H9 (cell line): ENCODE results near the gene TEAD1. TPM values are rescaled to one million over a fixed set of nuclear protein-coding genes. Genes with fewer than 3 reads are reported as not detected.
A peak's percentile ranks its signal among the peaks of the same experiment; 100 is the strongest.

ENCODE experiments used
- DNase-seq: peaks from one replicate; pipeline ENCODE4 v3.0.0-alpha.2; 2017
- H2AFZ ChIP-seq: one replicate; pipeline ENCODE4 v1.6.1; 2013; ENCODE audit warnings: mild to moderate bottlenecking, low read length, control low read depth, moderate library complexity
- H2AK5ac ChIP-seq: 2 replicates; pipeline ENCODE4 v1.6.1; 2013; ENCODE audit warnings: low read length, control low read depth, mixed read lengths; ENCODE audit not compliant: insufficient read length
- H2BK120ac ChIP-seq: one replicate; pipeline ENCODE4 v1.6.1; 2013; ENCODE audit warnings: low read depth, mild to moderate bottlenecking, low read length, control low read depth, inconsistent platforms; ENCODE audit not compliant: poor library complexity, severe bottlenecking
- H2BK12ac ChIP-seq: 2 replicates; pipeline ENCODE4 v1.6.1; 2013; ENCODE audit warnings: low read length, control low read depth, mixed read lengths, low read depth; ENCODE audit not compliant: insufficient read length
- H2BK15ac ChIP-seq: 2 replicates; pipeline ENCODE4 v1.6.1; 2013; ENCODE audit warnings: low read depth, low read length, control low read depth
- H2BK20ac ChIP-seq: one replicate; pipeline ENCODE4 v1.6.1; 2013; ENCODE audit warnings: low read depth, mild to moderate bottlenecking, low read length, control low read depth, inconsistent platforms; ENCODE audit not compliant: poor library complexity, severe bottlenecking
- H2BK5ac ChIP-seq: 2 replicates; pipeline ENCODE4 v1.6.1; 2013; ENCODE audit warnings: low read length, control low read depth, mixed read lengths; ENCODE audit not compliant: insufficient read length
- H3K14ac ChIP-seq: 2 replicates; pipeline ENCODE4 v1.6.1; 2013; ENCODE audit warnings: low read length, control low read depth; ENCODE audit not compliant: insufficient read depth
- H3K18ac ChIP-seq: 2 replicates; pipeline ENCODE4 v1.6.1; 2013; ENCODE audit warnings: low read depth, mild to moderate bottlenecking, mixed read lengths, low read length, control low read depth; ENCODE audit not compliant: insufficient read length
- H3K23ac ChIP-seq: 2 replicates; pipeline ENCODE4 v1.6.1; 2013; ENCODE audit warnings: low read length, control low read depth, mixed read lengths, low read depth; ENCODE audit not compliant: insufficient read length
- H3K23me2 ChIP-seq: 2 replicates; pipeline ENCODE4 v1.6.1; 2013; ENCODE audit warnings: low read depth, mild to moderate bottlenecking, mixed read lengths, low read length, control low read depth; ENCODE audit not compliant: insufficient read length, poor library complexity, severe bottlenecking
- H3K27ac ChIP-seq: 2 replicates; pipeline ENCODE4 v1.5.1; 2013; ENCODE audit warnings: low read length, control low read depth, mixed read lengths, low read depth; ENCODE audit not compliant: insufficient read length
- H3K27me3 ChIP-seq: 2 replicates; pipeline ENCODE4 v1.6.1; 2013; ENCODE audit warnings: low read length, control low read depth, inconsistent platforms; ENCODE audit not compliant: insufficient read depth
- H3K4ac ChIP-seq: 2 replicates; pipeline ENCODE4 v1.6.1; 2013; ENCODE audit warnings: low read depth, mild to moderate bottlenecking, control low read depth, inconsistent platforms, low read length, moderate library complexity
- H3K4me1 ChIP-seq: 2 replicates; pipeline ENCODE4 v1.6.1; 2013; ENCODE audit warnings: low read length, control low read depth, inconsistent platforms; ENCODE audit not compliant: insufficient read depth
- H3K4me2 ChIP-seq: 2 replicates; pipeline ENCODE4 v1.6.1; 2013; ENCODE audit warnings: low read length, control low read depth, mixed read lengths; ENCODE audit not compliant: insufficient read length, insufficient read depth
- H3K56ac ChIP-seq: 2 replicates; pipeline ENCODE4 v1.6.1; 2013; ENCODE audit warnings: low read depth, mild to moderate bottlenecking, mixed read lengths, low read length, control low read depth; ENCODE audit not compliant: insufficient read length
- H3K79me1 ChIP-seq: 2 replicates; pipeline ENCODE4 v1.6.1; 2013; ENCODE audit warnings: low read depth, mild to moderate bottlenecking, moderate library complexity, low read length, control low read depth, inconsistent platforms; ENCODE audit not compliant: insufficient read depth, poor library complexity, severe bottlenecking
- H3K79me2 ChIP-seq: 2 replicates; pipeline ENCODE4 v1.6.1; 2013; ENCODE audit warnings: low read length, control low read depth, inconsistent platforms; ENCODE audit not compliant: insufficient read depth
- H3K9ac ChIP-seq: 2 replicates; pipeline ENCODE4 v1.6.1; 2013; ENCODE audit warnings: low read length, control low read depth, mixed read lengths; ENCODE audit not compliant: insufficient read length; ENCODE audit errors: extremely low read depth
- H3K9me3 ChIP-seq: one replicate; pipeline ENCODE4 v1.6.1; 2013; ENCODE audit warnings: low read depth, low read length, inconsistent platforms; ENCODE audit not compliant: control insufficient read depth
- H3T11ph ChIP-seq: one replicate; pipeline ENCODE4 v1.6.1; 2013; ENCODE audit warnings: mild to moderate bottlenecking, low read length, control low read depth, inconsistent platforms
- H4K20me1 ChIP-seq: one replicate; pipeline ENCODE4 v1.6.1; 2013; ENCODE audit not compliant: control insufficient read depth, insufficient read length, insufficient read depth
- H4K5ac ChIP-seq: 2 replicates; pipeline ENCODE4 v1.6.1; 2013; ENCODE audit warnings: low read depth, mild to moderate bottlenecking, mixed read lengths, low read length, control low read depth; ENCODE audit not compliant: insufficient read length
- H4K8ac ChIP-seq: replicated peaks from 2 replicates; pipeline ENCODE4 v1.6.1; 2013; ENCODE audit warnings: low read length, control low read depth, mixed read lengths, low read depth; ENCODE audit not compliant: insufficient read length
- H4K91ac ChIP-seq: 2 replicates; pipeline ENCODE4 v1.6.1; 2013; ENCODE audit warnings: low read depth, mild to moderate bottlenecking, moderate library complexity, mixed read lengths, low read length, control low read depth; ENCODE audit not compliant: insufficient read length
- H3K27ac Mint-ChIP-seq, 3 experiments: 2 replicates in 2 of 3; 3 replicates in 1 of 3; pipeline ENCODE4 v1.8.0; 2020 to 2021; ENCODE audit warnings: mixed read lengths in 3 of 3, mild to moderate bottlenecking in 1 of 3, moderate library complexity in 1 of 3
- H3K27me3 Mint-ChIP-seq: 2 replicates; pipeline ENCODE4 v1.8.0; 2021; ENCODE audit warnings: low read depth, mild to moderate bottlenecking, moderate library complexity, mixed read lengths
- H3K36me3 Mint-ChIP-seq, 3 experiments: 2 replicates in 2 of 3; 3 replicates in 1 of 3; pipeline ENCODE4 v1.8.0; 2020 to 2021; ENCODE audit warnings: low read depth in 3 of 3, mixed read lengths in 3 of 3; ENCODE audit not compliant: insufficient read depth in 1 of 3
- H3K4me1 Mint-ChIP-seq, 2 experiments: 2 replicates each; pipeline ENCODE4 v1.8.0; 2020; ENCODE audit warnings: mixed read lengths in 2 of 2
- H3K4me3 Mint-ChIP-seq, 2 experiments: 2 replicates in 1 of 2; 3 replicates in 1 of 2; pipeline ENCODE4 v1.8.0; 2020 to 2021; ENCODE audit warnings: mild to moderate bottlenecking in 2 of 2, mixed read lengths in 2 of 2, moderate library complexity in 1 of 2
- H3K9me3 Mint-ChIP-seq, 2 experiments: 2 replicates in 1 of 2; 3 replicates in 1 of 2; pipeline ENCODE4 v1.8.0; 2020; ENCODE audit warnings: mild to moderate bottlenecking in 2 of 2, mixed read lengths in 2 of 2, moderate library complexity in 1 of 2
- WGBS: extraction: QIAGEN DNeasy Blood & Tissue Kit; methylation state at CpG from one replicate; pipeline ENCODE4 v1.1.7; 2013; ENCODE audit warnings: missing lambda C conversion rate, low lambda C conversion rate, mixed read lengths; ENCODE audit not compliant: insufficient read length; ENCODE audit errors: extremely low coverage; 5-methylcytosine and 5-hydroxymethylcytosine counted together
- total RNA-seq: library from RNA; stranded (reverse); gene quantifications from 2 replicates; pipeline ENCODE4 v1.2.1, GENCODE V29; 2021
- TF ChIP-seq, protein P1 (sequence below): fragments of 200-600 bp; sonication (generic); conservative IDR thresholded peaks from 3 replicates; pipeline ENCODE4 v1.8.0; 2021; ENCODE audit warnings: antibody characterized with exemption, mild to moderate bottlenecking

TEAD1 gene
- total RNA-seq, 1 experiment from 2014 or later = 75.1 TPM

DNA sequence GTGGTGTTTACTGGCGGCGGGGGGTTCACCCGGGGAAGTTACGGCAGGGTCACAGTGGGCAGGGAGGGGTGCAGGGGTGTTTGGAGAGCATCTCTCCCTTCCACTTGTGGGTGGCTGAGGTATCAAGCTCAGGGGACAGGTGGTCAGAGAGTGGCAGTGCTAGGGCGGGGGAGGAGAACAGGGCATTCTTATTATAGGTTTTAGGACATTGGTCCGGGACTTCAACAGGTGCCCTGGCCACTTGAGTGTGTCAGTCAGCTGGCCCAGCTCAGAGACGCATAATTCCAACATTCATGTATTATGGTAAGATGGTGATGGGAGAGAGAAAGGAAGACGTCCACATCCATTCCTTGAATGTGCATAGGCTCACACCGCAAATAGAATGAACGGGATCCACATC lies 101.7 kb downstream of the TEAD1 start:
- no peak overlapping the region for H3K14ac ChIP-seq
- H3K79me2 ChIP-seq = peaks cover 12% of the 10 kb centered on the region; the same call in 1 of the 2 replicates
- no peaks in the 10 kb centered on the region for H3K9me3 ChIP-seq
- no peak overlapping the region for H3K4me2 ChIP-seq
- no peak overlapping the region for H3T11ph ChIP-seq
- TF ChIP-seq, protein P1, sequence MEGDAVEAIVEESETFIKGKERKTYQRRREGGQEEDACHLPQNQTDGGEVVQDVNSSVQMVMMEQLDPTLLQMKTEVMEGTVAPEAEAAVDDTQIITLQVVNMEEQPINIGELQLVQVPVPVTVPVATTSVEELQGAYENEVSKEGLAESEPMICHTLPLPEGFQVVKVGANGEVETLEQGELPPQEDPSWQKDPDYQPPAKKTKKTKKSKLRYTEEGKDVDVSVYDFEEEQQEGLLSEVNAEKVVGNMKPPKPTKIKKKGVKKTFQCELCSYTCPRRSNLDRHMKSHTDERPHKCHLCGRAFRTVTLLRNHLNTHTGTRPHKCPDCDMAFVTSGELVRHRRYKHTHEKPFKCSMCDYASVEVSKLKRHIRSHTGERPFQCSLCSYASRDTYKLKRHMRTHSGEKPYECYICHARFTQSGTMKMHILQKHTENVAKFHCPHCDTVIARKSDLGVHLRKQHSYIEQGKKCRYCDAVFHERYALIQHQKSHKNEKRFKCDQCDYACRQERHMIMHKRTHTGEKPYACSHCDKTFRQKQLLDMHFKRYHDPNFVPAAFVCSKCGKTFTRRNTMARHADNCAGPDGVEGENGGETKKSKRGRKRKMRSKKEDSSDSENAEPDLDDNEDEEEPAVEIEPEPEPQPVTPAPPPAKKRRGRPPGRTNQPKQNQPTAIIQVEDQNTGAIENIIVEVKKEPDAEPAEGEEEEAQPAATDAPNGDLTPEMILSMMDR = no peak
- no peaks in the 10 kb centered on the region for H3K9me3 Mint-ChIP-seq
- no peaks in the 10 kb centered on the region for H3K23me2 ChIP-seq
- no peaks in the 10 kb centered on the region for H4K20me1 ChIP-seq
- H3K27me3 ChIP-seq = no peaks in the 10 kb centered on the region
- DNase-seq = no peak
- peaks cover 34 to 35% of the 10 kb centered on the region in 2 experiments for H3K4me1 Mint-ChIP-seq
- peak overlapping the region in 1 of 3 experiments; percentile 1; a peak in 1 of 7 replicates for H3K27ac Mint-ChIP-seq
- no peak overlapping the region for H3K56ac ChIP-seq
- H3K23ac ChIP-seq = no peak overlapping the region
- H3K18ac ChIP-seq = no peak overlapping the region
- no peaks in the 10 kb centered on the region for H3K27me3 Mint-ChIP-seq
- peaks cover 3% of the 10 kb centered on the region for H3K79me1 ChIP-seq
- H3K9ac ChIP-seq = no peak overlapping the region
- H4K91ac ChIP-seq = no peak overlapping the region
- H2BK20ac ChIP-seq = no peak overlapping the region
- H3K4ac ChIP-seq = no peak overlapping the region
- no peak overlapping the region; a peak in 1 of 5 replicates for H3K4me3 Mint-ChIP-seq
- no peak overlapping the region for H2BK5ac ChIP-seq
- peaks cover 5 to 9% (median 9%) of the 10 kb centered on the region in 3 experiments; a peak in 6 of 7 replicates for H3K36me3 Mint-ChIP-seq
- peaks cover 9% of the 10 kb centered on the region; the same call in 1 of the 2 replicates for H3K4me1 ChIP-seq
- no peak overlapping the region for H2AFZ ChIP-seq
- H2BK12ac ChIP-seq = no peak overlapping the region
- H4K8ac ChIP-seq = no peak overlapping the region
- H3K27ac ChIP-seq = no peak overlapping the region
- H2BK120ac ChIP-seq = no peak overlapping the region
- no peak overlapping the region for H4K5ac ChIP-seq
- no peak overlapping the region for H2AK5ac ChIP-seq
- no peak overlapping the region for H2BK15ac ChIP-seq
- WGBS = no CpG with 5 or more reads among the region's 10 CpGs
